ENCODE results near the gene CTNND2.

The CTNND2 gene

GRCh38 chr5:11304641-11305040 is 599.6 kb downstream of the CTNND2 start:
- DNase-seq, result no peak

- no peak for DNase-seq
Measured at GRCh38 chr5:11302663-11303062, 601.6 kb downstream of the CTNND2 start.

GRCh38 chr5:11301171-11301570 is 603.1 kb downstream of the CTNND2 start:
- no peak for DNase-seq

GRCh38 chr5:11300736-11301135 is 603.5 kb downstream of the CTNND2 start:
- no peak for DNase-seq

- no peak for DNase-seq
Measured at GRCh38 chr5:11298877-11299276, 605.4 kb downstream of the CTNND2 start.

GRCh38 chr5:11293523-11293922 is 610.7 kb downstream of the CTNND2 start:
- no peak for DNase-seq

- DNase-seq, result no peak
Measured at GRCh38 chr5:11292648-11293356, 611.4 kb downstream of the CTNND2 start.

GRCh38 chr5:11289733-11290132 is 614.5 kb downstream of the CTNND2 start:
- no peak for DNase-seq

- DNase-seq, result no peak
Measured at GRCh38 chr5:11289208-11289607, 615.0 kb downstream of the CTNND2 start.

- no peak for DNase-seq
Measured at GRCh38 chr5:11281842-11282241, 622.4 kb downstream of the CTNND2 start.

- DNase-seq, result no peak
Measured at GRCh38 chr5:11277323-11277722, 626.9 kb downstream of the CTNND2 start.

- no peak for DNase-seq
Measured at GRCh38 chr5:11273180-11273903, 630.9 kb downstream of the CTNND2 start.

- DNase-seq, result no peak
Measured at GRCh38 chr5:11269515-11269914, 634.7 kb downstream of the CTNND2 start.

GRCh38 chr5:11268891-11269290 is 635.4 kb downstream of the CTNND2 start:
- DNase-seq, result no peak

- no peak for DNase-seq
Measured at GRCh38 chr5:11266331-11266730, 637.9 kb downstream of the CTNND2 start.

GRCh38 chr5:11261241-11261640 is 643.0 kb downstream of the CTNND2 start:
- no peak for DNase-seq

- no peak for DNase-seq
Measured at GRCh38 chr5:11258001-11258400, 646.2 kb downstream of the CTNND2 start.

GRCh38 chr5:11252523-11252922 is 651.7 kb downstream of the CTNND2 start:
- no peak for DNase-seq

- DNase-seq, result no peak
Measured at GRCh38 chr5:11252075-11252474, 652.2 kb downstream of the CTNND2 start.

- DNase-seq, result no peak
Measured at GRCh38 chr5:11251247-11251646, 653.0 kb downstream of the CTNND2 start.

- DNase-seq, result no peak
Measured at GRCh38 chr5:11248966-11249365, 655.3 kb downstream of the CTNND2 start.

- DNase-seq, result no peak
Measured at GRCh38 chr5:11247224-11247623, 657.0 kb downstream of the CTNND2 start.

GRCh38 chr5:11240293-11241190 is 663.7 kb downstream of the CTNND2 start:
- no peak for DNase-seq
